Upper lobe of left lung (tissue), 4 donors: ENCODE data around the gene METTL26.

Source experiments
- EP300 ChIP-seq, 4 donors: sonication (generic); formaldehyde crosslinking; IDR thresholded peaks; one replicate each; pipeline ENCODE4 v1.5.1; 2017; ENCODE audit warnings: antibody characterized with exemption in 4 of 4, control low read depth in 2 of 4
- POLR2A ChIP-seq, 4 donors: fragments of 450-650 bp; IDR thresholded peaks; one replicate each; pipeline ENCODE4 v1.5.1; 2016 to 2017; ENCODE audit warnings: antibody characterized with exemption in 4 of 4, mild to moderate bottlenecking in 2 of 4
- POLR2AphosphoS5 ChIP-seq, 2 donors: sonication (generic); formaldehyde crosslinking; IDR thresholded peaks; one replicate each; pipeline ENCODE4 v1.5.1; 2017; ENCODE audit warnings: antibody characterized with exemption in 2 of 2
- TF ChIP-seq, protein P1 (sequence below), 6 experiments: fragments of 450-650 bp in 4 of 6; fragments of 200-600 bp in 2 of 6; sonication (generic) in 2 of 6; IDR thresholded peaks; one replicate each; pipeline ENCODE4 v1.5.1; 2016 to 2019; ENCODE audit warnings: antibody characterized with exemption in 6 of 6

DNA sequence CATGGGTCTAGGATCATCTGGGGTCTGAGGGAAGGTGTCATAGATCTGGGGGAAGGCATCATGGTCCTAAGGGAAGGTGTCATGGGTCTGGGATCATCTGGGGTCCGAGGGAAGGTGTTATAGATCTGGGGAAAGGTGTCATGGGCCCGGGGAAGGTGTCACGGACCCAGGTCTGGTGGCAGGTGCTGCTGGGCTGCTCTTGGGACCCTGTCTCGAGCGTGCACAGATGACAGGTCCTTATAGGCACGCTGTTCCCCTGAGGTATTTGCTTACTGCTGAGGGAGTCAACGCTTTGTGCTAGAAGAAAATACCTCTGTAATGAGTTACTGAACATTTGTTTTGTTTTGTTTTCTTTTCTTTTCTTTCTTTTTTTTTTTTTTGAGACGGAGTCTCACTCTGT lies 44.9 kb downstream of the METTL26 start:
- TF ChIP-seq, protein P1, sequence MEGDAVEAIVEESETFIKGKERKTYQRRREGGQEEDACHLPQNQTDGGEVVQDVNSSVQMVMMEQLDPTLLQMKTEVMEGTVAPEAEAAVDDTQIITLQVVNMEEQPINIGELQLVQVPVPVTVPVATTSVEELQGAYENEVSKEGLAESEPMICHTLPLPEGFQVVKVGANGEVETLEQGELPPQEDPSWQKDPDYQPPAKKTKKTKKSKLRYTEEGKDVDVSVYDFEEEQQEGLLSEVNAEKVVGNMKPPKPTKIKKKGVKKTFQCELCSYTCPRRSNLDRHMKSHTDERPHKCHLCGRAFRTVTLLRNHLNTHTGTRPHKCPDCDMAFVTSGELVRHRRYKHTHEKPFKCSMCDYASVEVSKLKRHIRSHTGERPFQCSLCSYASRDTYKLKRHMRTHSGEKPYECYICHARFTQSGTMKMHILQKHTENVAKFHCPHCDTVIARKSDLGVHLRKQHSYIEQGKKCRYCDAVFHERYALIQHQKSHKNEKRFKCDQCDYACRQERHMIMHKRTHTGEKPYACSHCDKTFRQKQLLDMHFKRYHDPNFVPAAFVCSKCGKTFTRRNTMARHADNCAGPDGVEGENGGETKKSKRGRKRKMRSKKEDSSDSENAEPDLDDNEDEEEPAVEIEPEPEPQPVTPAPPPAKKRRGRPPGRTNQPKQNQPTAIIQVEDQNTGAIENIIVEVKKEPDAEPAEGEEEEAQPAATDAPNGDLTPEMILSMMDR (IDR thresholded peaks at IDR 0.05) = no peak
- TF ChIP-seq POLR2A (IDR thresholded peaks at IDR 0.05) (peak in 1 of 4 donors; percentile 18), POLR2AphosphoS5 (IDR thresholded peaks at IDR 0.05) (no peak), EP300 (IDR thresholded peaks at IDR 0.05) (no peak)
